ENCODE results near the gene NCKAP5L.

GRCh38 chr12:49798934-49799333 lies 29.3 kb downstream of the NCKAP5L start:
- TF ChIP-seq CTCF (optimal IDR thresholded peaks at IDR 0.05 in 1 of 3, IDR thresholded peaks at IDR 0.05 in 1 of 3, conservative IDR thresholded peaks at IDR 0.05 in 1 of 3; ENCODE audit: extremely low read depth in 1 of 3, insufficient read depth in 2 of 3, low read length in 3 of 3), result no peak
- no peak for TF ChIP-seq EZH2 (IDR thresholded peaks at IDR 0.05; ENCODE audit: low read length)
